K562 (cell line): ENCODE results near the gene FAM20B. TPM values are rescaled to one million over a fixed set of nuclear protein-coding genes. Genes with fewer than 3 reads are reported as not detected.
A peak's percentile ranks its signal among the peaks of the same experiment; 100 is the strongest.

ENCODE experiments used
- ADNP ChIP-seq: fragments of 200-800 bp; sonication (Bioruptor generic); IDR thresholded peaks from 2 replicates; pipeline ENCODE4 v1.6.1; 2016; ENCODE audit warnings: missing genetic modification characterization, missing compliant biosample characterization
- ARID1B ChIP-seq: fragments of 450-650 bp; IDR thresholded peaks from 2 replicates; pipeline ENCODE4 v1.6.1; 2016; ENCODE audit warnings: antibody characterized with exemption, mild to moderate bottlenecking, inconsistent platforms
- JUN ChIP-seq, 2 experiments: sonication (generic) in 1 of 2; formaldehyde crosslinking in 1 of 2; IDR thresholded peaks; 2 replicates each; pipeline versions ENCODE4 v1.6.1 to v1.8.0; 2012 to 2022; ENCODE audit warnings: borderline replicate concordance in 2 of 2, mild to moderate bottlenecking in 2 of 2, improper control_type of control experiment in 1 of 2, low read depth in 1 of 2, low read length in 1 of 2, missing genetic modification reagents in 1 of 2
- KAT2B ChIP-seq: IDR thresholded peaks from one replicate; pipeline ENCODE4 v1.6.1; 2012; ENCODE audit warnings: low read depth, mild to moderate bottlenecking, control low read depth, inconsistent platforms, low read length, moderate library complexity
- MCM7 ChIP-seq, 2 experiments: fragments of 450-650 bp; IDR thresholded peaks; 2 replicates each; pipeline ENCODE4 v1.6.1; 2016 to 2018
- MED1 ChIP-seq: sonication (generic); formaldehyde crosslinking; IDR thresholded peaks from 2 replicates; pipeline ENCODE4 v1.8.1; 2023; ENCODE audit warnings: missing genetic modification reagents, borderline replicate concordance
- RBBP5 ChIP-seq: fragments of 200-600 bp; sonication (generic); IDR thresholded peaks from 2 replicates; pipeline ENCODE4 v1.6.1; 2012; ENCODE audit warnings: borderline replicate concordance, mild to moderate bottlenecking, low read length, control low read depth, inconsistent platforms; ENCODE audit not compliant: insufficient read depth, poor library complexity, severe bottlenecking
- RFX1 ChIP-seq: fragments of 450-650 bp; IDR thresholded peaks from 2 replicates; pipeline ENCODE4 v1.6.1; 2016; ENCODE audit warnings: mild to moderate bottlenecking, moderate library complexity
- TAF15 ChIP-seq: fragments of 200-400 bp; formaldehyde crosslinking; IDR thresholded peaks from 2 replicates; pipeline ENCODE4 v1.6.1; 2017; ENCODE audit warnings: mild to moderate bottlenecking, low read depth, low read length, moderate library complexity
- TEAD4 ChIP-seq, 2 experiments: sonication (generic) in 1 of 2; formaldehyde crosslinking in 1 of 2; IDR thresholded peaks; 2 replicates each; pipeline versions ENCODE4 v1.6.1 to v1.8.0; 2012 to 2022; ENCODE audit warnings: borderline replicate concordance in 1 of 2, inconsistent platforms in 1 of 2, low read length in 1 of 2, mild to moderate bottlenecking in 1 of 2, missing genetic modification reagents in 1 of 2
- ZNF197 ChIP-seq: fragments of 200-800 bp; sonication (Bioruptor generic); IDR thresholded peaks from 2 replicates; pipeline ENCODE4 v1.6.1; 2016; ENCODE audit warnings: low read depth, missing genetic modification characterization, missing compliant biosample characterization
- ZSCAN32 ChIP-seq: fragments of 450-650 bp; formaldehyde crosslinking; IDR thresholded peaks from 2 replicates; pipeline ENCODE4 v1.4.0; 2020; ENCODE audit warnings: mild to moderate bottlenecking, moderate library complexity
- polyA plus RNA-seq, 8 experiments: library from polyadenylated mRNA; depleted of rRNA in 4 of 8; stranded (reverse) in 5 of 8; unstranded in 3 of 8; fragments of >200 nt; fragmentation: Nextera tagmentation in 2 of 8; fragmentation: Illumina TruSeq in 1 of 8; extraction: Ambion mirVana in 2 of 8; extraction: Trizol in 1 of 8; gene quantifications; 2 replicates each; pipeline versions ENCODE4 v1.2.1 to v1.2.3, GENCODE V29; 2011 to 2014; ENCODE audit warnings: inconsistent platforms in 1 of 8, missing spikeins in 1 of 8
- total RNA-seq, 7 experiments: library from RNA; depleted of rRNA in 6 of 7; stranded (reverse); fragments of >200 nt in 6 of 7; fragmentation: Illumina TruSeq in 2 of 7; extraction: Trizol in 2 of 7; gene quantifications; 2 replicates each; pipeline versions ENCODE4 v1.2.1 to v1.2.3, GENCODE V29; 2011 to 2021; ENCODE audit warnings: low replicate concordance in 1 of 7
- TF ChIP-seq, protein P1 (sequence below): fragments of 450-650 bp; IDR thresholded peaks from 2 replicates; pipeline ENCODE4 v1.6.1; 2014; ENCODE audit warnings: low read depth, mild to moderate bottlenecking, moderate library complexity, borderline replicate concordance

The FAM20B gene
- total and polyA plus RNA-seq, 9 of the 15 experiments (the other 6 are each of a cell fraction or from before 2014, with no cell fraction given): 7.2 to 67.5 (median 42.9) TPM

DNA sequence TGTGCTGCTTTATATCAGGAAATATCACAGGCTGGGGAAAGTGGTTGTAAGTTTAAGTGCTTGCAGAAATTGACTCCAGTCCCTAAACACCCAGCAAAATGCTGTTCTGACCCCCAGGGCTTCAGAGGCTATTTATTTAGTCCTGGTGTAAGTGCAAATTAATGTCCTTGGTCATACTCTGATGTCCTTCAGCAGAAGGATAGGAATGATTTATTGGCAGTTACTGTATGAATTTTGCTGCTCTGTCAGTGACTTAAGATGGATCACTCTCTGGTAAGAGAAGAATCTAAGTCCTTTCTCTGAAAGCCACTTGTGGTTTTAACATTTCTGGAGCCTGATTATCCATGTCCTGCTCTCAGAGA lies 21.9 kb downstream of the FAM20B start (continued):
- TF ChIP-seq, protein P1, sequence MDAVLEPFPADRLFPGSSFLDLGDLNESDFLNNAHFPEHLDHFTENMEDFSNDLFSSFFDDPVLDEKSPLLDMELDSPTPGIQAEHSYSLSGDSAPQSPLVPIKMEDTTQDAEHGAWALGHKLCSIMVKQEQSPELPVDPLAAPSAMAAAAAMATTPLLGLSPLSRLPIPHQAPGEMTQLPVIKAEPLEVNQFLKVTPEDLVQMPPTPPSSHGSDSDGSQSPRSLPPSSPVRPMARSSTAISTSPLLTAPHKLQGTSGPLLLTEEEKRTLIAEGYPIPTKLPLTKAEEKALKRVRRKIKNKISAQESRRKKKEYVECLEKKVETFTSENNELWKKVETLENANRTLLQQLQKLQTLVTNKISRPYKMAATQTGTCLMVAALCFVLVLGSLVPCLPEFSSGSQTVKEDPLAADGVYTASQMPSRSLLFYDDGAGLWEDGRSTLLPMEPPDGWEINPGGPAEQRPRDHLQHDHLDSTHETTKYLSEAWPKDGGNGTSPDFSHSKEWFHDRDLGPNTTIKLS: no peak
- TF ChIP-seq RFX1: no peak
- no peak for TF ChIP-seq RBBP5
- TF ChIP-seq ADNP (tag): no peak
- peak; percentile 66; the same call in 1 of the 2 replicates for TF ChIP-seq TEAD4 (IDR thresholded peaks at IDR 0.05; ENCODE audit: low read length)
- TF ChIP-seq TEAD4 (CRISPR knock-in tag; IDR thresholded peaks at IDR 0.05; ENCODE audit: borderline replicate concordance): no peak
- no peak for TF ChIP-seq ARID1B
- no peak for TF ChIP-seq ZNF197
- no peak for TF ChIP-seq TAF15
- TF ChIP-seq ZSCAN32 (CRISPR knock-in tag): no peak
- no peak for TF ChIP-seq KAT2B
- no peak for TF ChIP-seq MCM7 (IDR thresholded peaks at IDR 0.05)
- no peak for TF ChIP-seq MED1
- TF ChIP-seq JUN (IDR thresholded peaks at IDR 0.05; ENCODE audit: borderline replicate concordance, low read depth, low read length): 0 out of 2 replicates have a peak, but pooled peaks have one; percentile 2
- no peak for TF ChIP-seq JUN (CRISPR knock-in tag; IDR thresholded peaks at IDR 0.05; ENCODE audit: borderline replicate concordance)
- TF ChIP-seq, all 486 proteins: peak for 15
